CD14-positive monocyte (primary cell): ENCODE data around the gene CLRN2. TPM values are rescaled to one million over a fixed set of nuclear protein-coding genes. Genes with fewer than 3 reads are reported as not detected.

Experiments
- DNase-seq, 3 donors: peaks; one replicate each; pipeline ENCODE4 v3.0.0-alpha.2; 2011 to 2022
- H2AFZ ChIP-seq: 2 replicates; pipeline ENCODE4 v1.6.0; 2012; ENCODE audit warnings: mild to moderate bottlenecking, low read depth, low read length, inconsistent platforms; ENCODE audit not compliant: insufficient read depth, poor library complexity, severe bottlenecking
- H3K27ac ChIP-seq, 2 donors: 1 replicate in 1 of 2; 2 replicates in 1 of 2; pipeline ENCODE4 v1.5.1; 2012 to 2013; ENCODE audit warnings: low read length in 2 of 2, control low read depth in 1 of 2, inconsistent platforms in 1 of 2, low read depth in 1 of 2, mild to moderate bottlenecking in 1 of 2
- H3K27me3 ChIP-seq, 2 donors: one replicate each; pipeline versions ENCODE4 v1.6.0 to v1.6.1; 2011 to 2013; ENCODE audit warnings: low read length in 2 of 2; ENCODE audit not compliant: control insufficient read depth in 2 of 2, insufficient read depth in 2 of 2
- H3K36me3 ChIP-seq, 2 donors: replicated peaks in 1 of 2; 1 replicate in 1 of 2; 2 replicates in 1 of 2; pipeline versions ENCODE4 v1.5.1 to v1.6.1; 2012 to 2013; ENCODE audit warnings: low read length in 2 of 2, control low read depth in 1 of 2, inconsistent platforms in 1 of 2, mild to moderate bottlenecking in 1 of 2; ENCODE audit not compliant: insufficient read depth in 2 of 2, control insufficient read depth in 1 of 2
- H3K4me1 ChIP-seq, 2 donors: 1 replicate in 1 of 2; 2 replicates in 1 of 2; pipeline versions ENCODE4 v1.5.1 to v1.6.1; 2012 to 2013; ENCODE audit warnings: low read length in 2 of 2, control low read depth in 1 of 2, inconsistent platforms in 1 of 2, mild to moderate bottlenecking in 1 of 2, moderate library complexity in 1 of 2; ENCODE audit not compliant: insufficient read depth in 2 of 2, control insufficient read depth in 1 of 2
- H3K4me2 ChIP-seq: replicated peaks from 2 replicates; pipeline ENCODE3; 2012; ENCODE audit warnings: low read length, moderate library complexity, mild to moderate bottlenecking; ENCODE audit not compliant: poor library complexity, severe bottlenecking; ENCODE audit errors: extremely low read depth
- H3K4me3 ChIP-seq, 3 experiments: fragments of 200-600 bp in 1 of 3; sonication (generic) in 1 of 3; replicated peaks in 1 of 3; 1 replicate in 2 of 3; 2 replicates in 1 of 3; pipeline ENCODE4 v1.5.1; 2011 to 2013; ENCODE audit warnings: low read length in 3 of 3, mild to moderate bottlenecking in 3 of 3, control low read depth in 2 of 3, low read depth in 2 of 3, inconsistent platforms in 1 of 3, moderate library complexity in 1 of 3
- H3K79me2 ChIP-seq: 2 replicates; pipeline ENCODE4 v1.6.0; 2012; ENCODE audit warnings: mild to moderate bottlenecking, control low read depth, inconsistent platforms, low read length, moderate library complexity; ENCODE audit not compliant: insufficient read depth
- H3K9ac ChIP-seq: 2 replicates; pipeline ENCODE4 v1.6.0; 2017; ENCODE audit warnings: low read length, mild to moderate bottlenecking; ENCODE audit not compliant: insufficient read depth, poor library complexity, severe bottlenecking
- H3K9me3 ChIP-seq, 2 donors: replicated peaks in 1 of 2; 1 replicate in 1 of 2; 2 replicates in 1 of 2; pipeline versions ENCODE4 v1.5.1 to v1.6.1; 2012 to 2013; ENCODE audit warnings: low read length in 2 of 2, control low read depth in 1 of 2; ENCODE audit not compliant: control insufficient read depth in 1 of 2, insufficient read depth in 1 of 2
- H4K20me1 ChIP-seq: 2 replicates; pipeline ENCODE4 v1.6.0; 2012; ENCODE audit warnings: mild to moderate bottlenecking, low read length, control low read depth, moderate library complexity; ENCODE audit not compliant: insufficient read depth
- H3K27ac Mint-ChIP-seq, 7 donors: one replicate each; pipeline ENCODE4 v1.8.0; 2020; ENCODE audit warnings: mild to moderate bottlenecking in 7 of 7, mixed read lengths in 7 of 7, moderate library complexity in 6 of 7, inconsistent platforms in 2 of 7
- H3K27me3 Mint-ChIP-seq, 3 donors: one replicate each; pipeline ENCODE4 v1.8.0; 2021 to 2022; ENCODE audit warnings: low read depth in 3 of 3, mild to moderate bottlenecking in 3 of 3, mixed read lengths in 3 of 3, moderate library complexity in 3 of 3, inconsistent platforms in 1 of 3
- H3K36me3 Mint-ChIP-seq, 2 donors: one replicate each; pipeline ENCODE4 v1.8.0; 2020; ENCODE audit warnings: mixed read lengths in 2 of 2, inconsistent platforms in 1 of 2, mild to moderate bottlenecking in 1 of 2
- H3K4me1 Mint-ChIP-seq: one replicate; pipeline ENCODE4 v1.8.0; 2020; ENCODE audit warnings: mild to moderate bottlenecking, mixed read lengths
- H3K4me3 Mint-ChIP-seq, 2 donors: one replicate each; pipeline ENCODE4 v1.8.0; 2020; ENCODE audit warnings: mild to moderate bottlenecking in 2 of 2, mixed read lengths in 2 of 2, moderate library complexity in 1 of 2
- H3K9me3 Mint-ChIP-seq, 7 donors: one replicate each; pipeline ENCODE4 v1.8.0; 2020 to 2022; ENCODE audit warnings: mixed read lengths in 7 of 7, mild to moderate bottlenecking in 6 of 7, moderate library complexity in 6 of 7, inconsistent platforms in 2 of 7
- WGBS: methylation state at CpG from one replicate; pipeline ENCODE4 v1.1.5; 2013; ENCODE audit warnings: missing lambda C conversion rate; ENCODE audit not compliant: insufficient coverage; 5-methylcytosine and 5-hydroxymethylcytosine counted together
- intact Hi-C, 2 donors: fragments of 100-400 bp; cut with micrococcal nuclease; formaldehyde crosslinking; loops; one replicate each; pipeline versions ENCODE4 v1.15.0 to v1.15.1; 2023
- polyA plus RNA-seq, 3 donors: library from polyadenylated mRNA; depleted of rRNA in 1 of 3; unstranded in 2 of 3; stranded (reverse) in 1 of 3; fragments of 300-500 nt in 2 of 3; fragments of >200 nt in 1 of 3; fragmentation: Illumina TruSeq in 2 of 3; gene quantifications; 1 replicate in 2 of 3; 2 replicates in 1 of 3; pipeline ENCODE4 v1.2.3, GENCODE V29; 2012 to 2021
- TF ChIP-seq, protein P1 (sequence below): fragments of 200-600 bp; IDR thresholded peaks from one replicate; pipeline ENCODE4 v1.8.0; 2022; ENCODE audit warnings: antibody characterized with exemption, mild to moderate bottlenecking

Gene CLRN2
- polyA plus RNA-seq, 3 donors = not detected

DNA sequence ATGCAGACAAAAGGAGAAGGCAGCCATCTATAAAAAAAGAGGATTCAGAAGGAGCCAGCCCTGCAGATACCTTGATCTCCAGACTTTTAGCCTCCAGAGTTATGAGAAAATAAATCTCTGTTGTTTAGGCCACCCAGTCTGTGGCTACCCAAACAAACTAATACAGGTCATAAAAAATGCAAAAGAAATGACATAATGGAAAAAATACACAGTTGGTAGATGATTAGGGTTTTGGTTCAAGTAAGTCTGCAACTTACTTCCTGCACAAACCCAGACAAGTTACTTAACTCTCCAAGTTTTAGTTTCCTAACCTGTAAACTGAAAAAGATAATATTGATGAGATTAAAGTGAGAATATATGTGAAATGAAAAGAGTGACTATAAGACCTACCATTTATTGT is 14.4 kb upstream of the CLRN2 start:
- Histone ChIP-seq H3K36me3 (peaks cover 28 to 72% of the 10 kb centered on the region in 2 donors), H3K9ac (no peak overlapping the region), H3K27me3 (no peaks in the 10 kb centered on the region), H3K4me1 (no peaks in the 10 kb centered on the region), H3K79me2 (no peaks in the 10 kb centered on the region), H2AFZ (no peak overlapping the region), H4K20me1 (no peaks in the 10 kb centered on the region), H3K4me2 (no peak overlapping the region), H3K9me3 (no peaks in the 10 kb centered on the region), H3K27ac (no peak overlapping the region), H3K4me3 (no peak overlapping the region)
- TF ChIP-seq, protein P1, sequence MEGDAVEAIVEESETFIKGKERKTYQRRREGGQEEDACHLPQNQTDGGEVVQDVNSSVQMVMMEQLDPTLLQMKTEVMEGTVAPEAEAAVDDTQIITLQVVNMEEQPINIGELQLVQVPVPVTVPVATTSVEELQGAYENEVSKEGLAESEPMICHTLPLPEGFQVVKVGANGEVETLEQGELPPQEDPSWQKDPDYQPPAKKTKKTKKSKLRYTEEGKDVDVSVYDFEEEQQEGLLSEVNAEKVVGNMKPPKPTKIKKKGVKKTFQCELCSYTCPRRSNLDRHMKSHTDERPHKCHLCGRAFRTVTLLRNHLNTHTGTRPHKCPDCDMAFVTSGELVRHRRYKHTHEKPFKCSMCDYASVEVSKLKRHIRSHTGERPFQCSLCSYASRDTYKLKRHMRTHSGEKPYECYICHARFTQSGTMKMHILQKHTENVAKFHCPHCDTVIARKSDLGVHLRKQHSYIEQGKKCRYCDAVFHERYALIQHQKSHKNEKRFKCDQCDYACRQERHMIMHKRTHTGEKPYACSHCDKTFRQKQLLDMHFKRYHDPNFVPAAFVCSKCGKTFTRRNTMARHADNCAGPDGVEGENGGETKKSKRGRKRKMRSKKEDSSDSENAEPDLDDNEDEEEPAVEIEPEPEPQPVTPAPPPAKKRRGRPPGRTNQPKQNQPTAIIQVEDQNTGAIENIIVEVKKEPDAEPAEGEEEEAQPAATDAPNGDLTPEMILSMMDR = no peak
- DNase-seq = no peak
- no peak overlapping the region for H3K27ac Mint-ChIP-seq
- no peak overlapping the region for H3K4me3 Mint-ChIP-seq
- peaks cover 51 to 70% of the 10 kb centered on the region in 2 donors for H3K36me3 Mint-ChIP-seq
- H3K4me1 Mint-ChIP-seq = peaks cover 11% of the 10 kb centered on the region
- H3K9me3 Mint-ChIP-seq = peaks cover 0 to 1% (median 0%) of the 10 kb centered on the region in 7 donors
- intact Hi-C loops = no loop called here
- H3K27me3 Mint-ChIP-seq = no peaks in the 10 kb centered on the region

DNA sequence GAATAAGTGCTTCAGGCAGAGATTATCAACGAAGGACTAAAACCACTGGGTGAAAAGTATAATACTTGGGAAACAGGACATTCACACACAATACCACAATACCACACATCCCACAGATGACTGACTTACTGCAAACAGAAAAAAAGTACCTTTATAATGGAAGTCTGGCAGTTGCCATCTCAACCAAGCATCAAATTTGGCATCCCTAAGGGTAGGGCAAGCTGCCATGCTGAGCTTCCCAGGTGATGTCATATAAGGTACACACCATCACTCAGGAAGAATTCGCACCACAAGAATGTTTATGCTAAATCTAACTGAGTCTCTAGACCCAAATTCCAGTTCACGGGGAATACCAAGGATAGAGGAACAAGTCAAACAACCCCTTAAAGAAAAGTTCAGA is 12.2 kb upstream of the CLRN2 start:
- no peak overlapping the region for H3K4me2 ChIP-seq
- no peak overlapping the region for H3K4me3 Mint-ChIP-seq
- peaks cover 55 to 75% of the 10 kb centered on the region in 2 donors for H3K36me3 Mint-ChIP-seq
- H3K9me3 Mint-ChIP-seq = peaks cover 0 to 1% (median 0%) of the 10 kb centered on the region in 7 donors
- H3K36me3 ChIP-seq = peaks cover 30 to 84% of the 10 kb centered on the region in 2 donors
- no peak overlapping the region for H3K9ac ChIP-seq
- peaks cover 3% of the 10 kb centered on the region for H3K4me1 Mint-ChIP-seq
- no peak overlapping the region for H3K4me3 ChIP-seq
- H3K27me3 ChIP-seq = no peaks in the 10 kb centered on the region
- H4K20me1 ChIP-seq = no peaks in the 10 kb centered on the region
- no peaks in the 10 kb centered on the region for H3K27me3 Mint-ChIP-seq
- WGBS = 86% methylated on average over 1 of the region's 3 CpGs
- H3K4me1 ChIP-seq = no peaks in the 10 kb centered on the region
- no peaks in the 10 kb centered on the region for H3K79me2 ChIP-seq
- no peak overlapping the region for H3K27ac ChIP-seq
- intact Hi-C loops = no loop called here
- no peak overlapping the region for H3K27ac Mint-ChIP-seq
- H3K9me3 ChIP-seq = no peaks in the 10 kb centered on the region
- no peak for DNase-seq
- TF ChIP-seq, protein P1 = no peak
- no peak overlapping the region for H2AFZ ChIP-seq
